Measurements from ENCODE around the gene TMEM132D. TPM values are rescaled to one million over a fixed set of nuclear protein-coding genes. Genes with fewer than 3 reads are reported as not detected.

TMEM132D gene
- total and polyA plus RNA-seq, 2 of the 8 experiments (the other 6 are each of a cell fraction or from before 2014, with no cell fraction given) = 3.5 to 10.1 TPM

DNA sequence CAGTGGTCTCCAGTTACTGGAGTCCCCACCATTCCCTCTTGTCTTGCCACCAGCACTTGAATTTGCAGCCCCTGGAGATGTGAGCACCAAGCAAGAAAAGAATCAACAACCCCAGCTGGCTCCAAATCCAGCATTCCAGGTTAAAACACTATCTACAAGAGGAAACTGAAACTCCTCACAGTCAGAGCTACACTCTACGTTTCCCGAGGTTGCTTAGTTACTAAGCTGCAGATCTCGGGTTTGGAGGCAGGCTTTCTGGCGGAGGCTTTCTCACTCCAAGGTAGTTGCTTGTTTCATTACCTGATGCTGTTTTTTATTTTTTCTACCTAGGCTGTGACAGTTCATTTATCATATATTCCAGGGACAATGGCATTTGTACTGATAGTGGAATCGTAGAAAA lies 802.4 kb downstream of the TMEM132D start (continued):
- TF ChIP-seq, protein P1, sequence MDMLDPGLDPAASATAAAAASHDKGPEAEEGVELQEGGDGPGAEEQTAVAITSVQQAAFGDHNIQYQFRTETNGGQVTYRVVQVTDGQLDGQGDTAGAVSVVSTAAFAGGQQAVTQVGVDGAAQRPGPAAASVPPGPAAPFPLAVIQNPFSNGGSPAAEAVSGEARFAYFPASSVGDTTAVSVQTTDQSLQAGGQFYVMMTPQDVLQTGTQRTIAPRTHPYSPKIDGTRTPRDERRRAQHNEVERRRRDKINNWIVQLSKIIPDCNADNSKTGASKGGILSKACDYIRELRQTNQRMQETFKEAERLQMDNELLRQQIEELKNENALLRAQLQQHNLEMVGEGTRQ (IDR thresholded peaks at IDR 0.05; ENCODE audit: low read length) = no peak
- TF ChIP-seq ASH2L (IDR thresholded peaks at IDR 0.05; ENCODE audit: low read length) = no peak

All from H1 (cell line).